Ovary (tissue), 9 donors: ENCODE results near the gene SKIDA1. TPM values are rescaled to one million over a fixed set of nuclear protein-coding genes. Genes with fewer than 3 reads are reported as not detected.

Experiments
- DNase-seq, 5 donors: peaks; one replicate each; pipeline ENCODE4 v3.0.0-alpha.2; 2019 to 2020
- H3K27ac ChIP-seq, 2 donors: fragments of 200-600 bp; one replicate each; pipeline versions ENCODE4 v1.5.1 to v1.8.0; 2019 to 2022
- H3K27me3 ChIP-seq: fragments of 200-600 bp; one replicate; pipeline ENCODE4 v1.8.0; 2022
- H3K36me3 ChIP-seq: fragments of 200-600 bp; sonication (generic); one replicate; pipeline ENCODE4 v1.5.1; 2019
- H3K4me1 ChIP-seq: one replicate; pipeline ENCODE4 v1.8.1; 2013; ENCODE audit warnings: mild to moderate bottlenecking, moderate library complexity; ENCODE audit not compliant: insufficient read depth
- H3K4me3 ChIP-seq: fragments of 200-600 bp; sonication (generic); one replicate; pipeline ENCODE4 v1.5.1; 2017
- H3K9me3 ChIP-seq, 2 donors: fragments of 200-600 bp in 1 of 2; sonication (generic) in 1 of 2; one replicate each; pipeline versions ENCODE4 v1.5.1 to v1.8.1; 2013 to 2019; ENCODE audit warnings: mild to moderate bottlenecking in 1 of 2, moderate library complexity in 1 of 2
- CTCF ChIP-seq, 3 donors: fragments of 450-650 bp in 2 of 3; fragments of 200-600 bp in 1 of 3; IDR thresholded peaks; one replicate each; pipeline versions ENCODE4 v1.5.1 to v1.8.0; 2016 to 2022; ENCODE audit warnings: antibody characterized with exemption in 3 of 3, mild to moderate bottlenecking in 1 of 3
- EP300 ChIP-seq: sonication (generic); formaldehyde crosslinking; IDR thresholded peaks from one replicate; pipeline ENCODE4 v1.6.1; 2017; ENCODE audit warnings: antibody characterized with exemption
- POLR2A ChIP-seq: fragments of 450-650 bp; IDR thresholded peaks from one replicate; pipeline ENCODE4 v1.6.1; 2017; ENCODE audit warnings: antibody characterized with exemption, mild to moderate bottlenecking, moderate library complexity
- WGBS, 3 donors: extraction: QIAGEN DNeasy Blood & Tissue Kit in 1 of 3; methylation state at CpG; one replicate each; pipeline versions ENCODE4 v1.1.5 to v1.1.7; 2013 to 2017; 5-methylcytosine and 5-hydroxymethylcytosine counted together
- intact Hi-C, 4 donors: fragments of 100-400 bp; cut with DNase I; formaldehyde crosslinking; loops; one replicate each; pipeline versions ENCODE4 v1.11.0 to v1.15.1; 2022 to 2023
- polyA plus RNA-seq, 2 donors: library from polyadenylated mRNA; stranded (reverse); fragments of 200-250 nt in 1 of 2; fragments of 350-450 nt in 1 of 2; fragmentation: Illumina TruSeq in 1 of 2; extraction: RNeasy Lipid Tissue Mini Kit (QIAGEN cat#74804) in 1 of 2; gene quantifications; one replicate each; pipeline ENCODE4 v1.2.3, GENCODE V29; 2013 to 2014
- total RNA-seq, 7 donors: library from RNA; depleted of rRNA in 2 of 7; stranded (reverse); fragments of >200 nt in 2 of 7; fragmentation: NEBNext Ultra II Directional in 3 of 7; extraction: Animal tissue kit (Norgen Biotek cat#: 25700) in 3 of 7; gene quantifications; one replicate each; pipeline versions ENCODE4 v1.1.0 to v1.2.4, GENCODE V29; 2016 to 2023
- donor health status: DM: no; HTN: no; CAD: no; lungs with moderate emphysema.
- donor health status: DM: no; HTN: no; CAD: no.
- donor health status: Bipolar disorder and iron deficiency.
- donor health status: DM: yes; HTN: yes; CAD: no.
- donor health status: DM: no; HTN: no; CAD: no.
- donor health status: DM: yes; HTN: yes; CAD: no.

SKIDA1 gene
- total and polyA plus RNA-seq, 9 donors, result 1.1 to 4.2 (median 3.1) TPM

- 76 to 83% (median 80%) methylated on average over 9 of the region's 9 CpGs for WGBS, 3 donors
- intact Hi-C loops, result no loop called here
These were observed 3.8 kb upstream of the SKIDA1 start for GRCh38 chr10:21529032-21529910.

GRCh38 chr10:21528236-21529031 lies 3.0 kb upstream of the SKIDA1 start:
- intact Hi-C loops, result no loop called here
- TF ChIP-seq POLR2A (no peak), CTCF (IDR thresholded peaks at IDR 0.05) (no peak), EP300 (no peak)
- Histone ChIP-seq H3K27ac (peak overlapping the region; percentile 99 to 100), H3K27me3 (no peaks in the 10 kb centered on the region), H3K4me1 (peaks cover 2% of the 10 kb centered on the region), H3K36me3 (no peaks in the 10 kb centered on the region), H3K9me3 (no peaks in the 10 kb centered on the region), H3K4me3 (peak overlapping the region; percentile 58)
- no peak for DNase-seq
- WGBS, 3 donors, result 28 to 48% (median 28%) methylated on average over 8 of the region's 8 CpGs

More at GRCh38 chr10:21529032-21529910, 3.8 kb upstream of the SKIDA1 start:
- no peak for DNase-seq
- Histone ChIP-seq H3K9me3 (no peaks in the 10 kb centered on the region), H3K27ac (peak overlapping the region in 1 of 2 donors; percentile 100), H3K4me1 (no peaks in the 10 kb centered on the region), H3K36me3 (no peaks in the 10 kb centered on the region), H3K4me3 (no peak overlapping the region), H3K27me3 (no peaks in the 10 kb centered on the region)
- TF ChIP-seq CTCF (IDR thresholded peaks at IDR 0.05), result no peak
- TF ChIP-seq POLR2A, result no peak
- no peak for TF ChIP-seq EP300

DNA sequence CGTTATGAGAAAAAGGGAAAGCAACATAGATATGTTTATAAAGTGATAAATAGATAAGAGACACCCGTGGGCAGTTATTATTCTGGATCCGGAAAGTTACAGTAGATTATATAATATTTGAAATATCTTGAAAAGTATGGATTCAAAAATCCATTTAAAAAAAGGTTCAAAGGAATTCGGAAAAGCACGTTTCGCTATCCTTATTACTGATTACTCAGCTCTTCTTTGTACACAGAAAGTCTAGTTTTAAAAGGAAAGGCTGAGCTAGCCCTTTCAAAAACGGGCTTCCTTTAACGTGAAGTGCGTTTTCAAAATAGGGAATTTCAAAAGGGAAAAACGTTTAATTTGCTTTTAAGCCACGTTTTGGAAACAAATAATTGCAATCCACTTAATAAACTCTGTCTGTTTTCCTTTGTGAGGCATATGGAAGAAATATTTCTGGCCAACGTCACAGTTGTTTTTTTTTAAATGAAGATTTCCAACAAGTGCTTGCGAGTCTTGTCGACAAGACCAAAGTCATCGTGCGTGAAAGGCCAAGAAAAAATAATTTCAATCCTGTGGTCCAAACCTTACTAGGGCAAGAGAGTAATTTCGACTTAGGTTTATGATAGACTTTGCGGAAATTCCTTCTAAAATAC lies 2.2 kb upstream of the SKIDA1 start:
- intact Hi-C loops, result no loop called here
- no peak for DNase-seq
- Histone ChIP-seq H3K9me3 (no peaks in the 10 kb centered on the region), H3K4me1 (peaks cover 2% of the 10 kb centered on the region), H3K4me3 (peak overlapping the region; percentile 58), H3K27me3 (no peaks in the 10 kb centered on the region), H3K27ac (peak overlapping the region; percentile 99 to 100), H3K36me3 (no peaks in the 10 kb centered on the region)
- WGBS, 3 donors, result 2 to 15% (median 4%) methylated on average over 18 of the region's 18 CpGs
- TF ChIP-seq CTCF (IDR thresholded peaks at IDR 0.05), result no peak
- no peak for TF ChIP-seq POLR2A
- TF ChIP-seq EP300, result no peak

GRCh38 chr10:21526860-21527597 lies 1.5 kb upstream of the SKIDA1 start:
- H3K4me3 ChIP-seq, result peak overlapping the region; percentile 58
- intact Hi-C loops, result no loop called here
- H3K9me3 ChIP-seq, result no peaks in the 10 kb centered on the region
- DNase-seq, result peak; percentile 65 to 83 (median 76)
- no peaks in the 10 kb centered on the region for H3K27me3 ChIP-seq
- peak overlapping the region; percentile 99 to 100 for H3K27ac ChIP-seq
- TF ChIP-seq POLR2A (no peak), CTCF (IDR thresholded peaks at IDR 0.05) (no peak), EP300 (no peak)
- H3K4me1 ChIP-seq, result peaks cover 2% of the 10 kb centered on the region
- H3K36me3 ChIP-seq, result no peaks in the 10 kb centered on the region
- WGBS, 3 donors, result 1% methylated on average over 67 to 68 of the region's 68 CpGs
